Heart left ventricle (tissue), 13 donors: ENCODE results near the gene MAP1LC3A.

ENCODE experiments used
- CTCF ChIP-seq, 12 donors: fragments of 200-600 bp; sonication (generic) in 4 of 12; IDR thresholded peaks; one replicate each; pipeline versions ENCODE4 v1.5.0 to v1.8.0; 2018 to 2022; ENCODE audit warnings: antibody characterized with exemption in 12 of 12, mild to moderate bottlenecking in 5 of 12
- POLR2A ChIP-seq, 2 donors: fragments of 450-650 bp; IDR thresholded peaks; one replicate each; pipeline ENCODE4 v1.6.1; 2017; ENCODE audit warnings: antibody characterized with exemption in 2 of 2, mild to moderate bottlenecking in 2 of 2, moderate library complexity in 2 of 2
- donor health status: ischemic (EF 13 %, LVEDD 7.1; RV severe dilation, severe dysfunction).
- donor health status: DM: no; HTN: yes; CAD: no.
- donor health status: DM: no; HTN: no; CAD: no.
- donor health status: ischemic (EF 25% LVEDD 6.9; RV normal size, moderate dysfunction).
- donor health status: ischemic (EF 25% LVEDD 5.7; RV mildly dilated, moderate dysfunction).
- donor health status: ischemic (EF 35%, LVEDD 5.7; RV mildly dilated, moderate dysfunction).
- donor health status: nonischemic (EF 11% LVEDD 7.7; RV severe dilation, severe dysfunction).
- donor health status: DM: yes; HTN: yes; CAD: no.
- donor health status: PGD.
- donor health status: ischemic (EF 29% LVEDD 5.4; RV normal size, mild dysfunction).
- donor health status: nonischemic (EF 23%, LVEDD 6.1; RV moderate dilation, normal function).

DNA sequence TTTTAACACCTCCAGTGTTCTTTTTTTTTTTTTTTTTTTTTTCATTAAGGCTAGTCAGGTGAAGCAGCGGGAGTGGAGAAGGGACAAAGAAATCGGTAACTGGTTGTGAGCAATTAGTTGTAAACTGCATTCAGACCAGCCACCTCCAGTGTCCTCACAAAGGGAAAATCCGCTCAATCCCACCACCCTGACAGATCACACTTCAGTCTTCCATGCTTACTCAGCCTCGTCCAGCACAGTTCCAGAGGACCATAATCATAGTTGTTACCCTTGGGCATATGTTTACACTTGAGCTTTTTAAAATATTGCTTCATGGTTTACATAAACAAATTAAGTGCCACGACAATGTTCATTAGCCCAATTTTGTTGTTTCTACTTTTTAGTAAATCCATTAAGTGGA lies 32.1 kb upstream of the MAP1LC3A start:
- TF ChIP-seq POLR2A (IDR thresholded peaks at IDR 0.05): no peak
- no peak for TF ChIP-seq CTCF (IDR thresholded peaks at IDR 0.05)
